ENCODE measurements around the gene TLCD3B.
A peak's percentile ranks its signal among the peaks of the same experiment; 100 is the strongest.
"Not testable (repeated sequence)": the region's sequence is repeated elsewhere in the genome, so short reads cannot be mapped to it uniquely, and the experiment has no call there.

Gene TLCD3B

GRCh38 chr16:30060836-30061554, 29.9 kb upstream of the TLCD3B start:
- peak; percentile 95 for DNase-seq

GRCh38 chr16:30060346-30060745, 29.3 kb upstream of the TLCD3B start:
- DNase-seq: peak; percentile 95

GRCh38 chr16:30054959-30055553, 24.0 kb upstream of the TLCD3B start:
- peak; percentile 90 for DNase-seq

- DNase-seq: no peak
These were observed 23.4 kb upstream of the TLCD3B start for GRCh38 chr16:30054451-30054850.

- peak; percentile 23 for DNase-seq
These were observed 22.4 kb upstream of the TLCD3B start for GRCh38 chr16:30053376-30054015.

- DNase-seq: peak; percentile 97
These were observed 21.8 kb upstream of the TLCD3B start for GRCh38 chr16:30052671-30053372.

GRCh38 chr16:30051518-30051917, 20.4 kb upstream of the TLCD3B start:
- DNase-seq: no peak

GRCh38 chr16:30049871-30050270, 18.8 kb upstream of the TLCD3B start:
- no peak for DNase-seq

- DNase-seq: no peak
These were observed 15.5 kb upstream of the TLCD3B start for GRCh38 chr16:30046588-30046987.

- DNase-seq: no peak
These were observed 15.1 kb upstream of the TLCD3B start for GRCh38 chr16:30046178-30046577.

- peak; percentile 23 for DNase-seq
These were observed 10.8 kb upstream of the TLCD3B start for GRCh38 chr16:30041841-30042240.

- not testable (repeated sequence) for DNase-seq
These were observed 9.6 kb upstream of the TLCD3B start for GRCh38 chr16:30040690-30041089.

- DNase-seq: no peak
These were observed 9.2 kb upstream of the TLCD3B start for GRCh38 chr16:30040221-30040620.

- DNase-seq: no peak
These were observed 2.2 kb upstream of the TLCD3B start for GRCh38 chr16:30033270-30033669.

- DNase-seq: peak; percentile 86
These were observed 1.2 kb upstream of the TLCD3B start for GRCh38 chr16:30032083-30032819.

- DNase-seq: peak; percentile 12
These were observed 427 bp upstream of the TLCD3B start for GRCh38 chr16:30031477-30031918.

GRCh38 chr16:30030011-30030685, 923 bp downstream of the TLCD3B start:
- peak; percentile 16 for DNase-seq

- DNase-seq: peak; percentile 9
These were observed 2.5 kb downstream of the TLCD3B start for GRCh38 chr16:30028438-30029076.

GRCh38 chr16:30027588-30028437, 3.3 kb downstream of the TLCD3B start:
- no peak for DNase-seq

- no peak for DNase-seq
These were observed 4.6 kb downstream of the TLCD3B start for GRCh38 chr16:30026449-30026848.

- DNase-seq: no peak
These were observed 5.5 kb downstream of the TLCD3B start for GRCh38 chr16:30025574-30025973.
